PC-9 (cell line): Measurements from ENCODE around the gene ZNF600. TPM values are rescaled to one million over a fixed set of nuclear protein-coding genes. Genes with fewer than 3 reads are reported as not detected.
"Not testable (repeated sequence)": the region's sequence is repeated elsewhere in the genome, so short reads cannot be mapped to it uniquely, and the experiment has no call there.

Experiments used
- Bru-seq: library from RNA; stranded (reverse); fragments of 400-500 nt; gene quantifications from one replicate; lab custom pipeline; 2021; lab: Mats Ljungman, UMichigan
- BruChase-seq, 2 experiments: library from RNA; stranded (reverse); fragments of 400-500 nt; gene quantifications; one replicate each; lab custom pipeline; 2021; lab: Mats Ljungman, UMichigan
- BruUV-seq: library from RNA; stranded (reverse); fragments of 400-500 nt; replicated peaks from 2 replicates; lab custom pipeline; 2021; lab: Mats Ljungman, UMichigan
- CTCF ChIA-PET: fragments of 300-600 bp; sonication (Branson Sonifier 250); formaldehyde crosslinking; loops from one replicate; lab custom pipeline; 2022; ENCODE audit warnings: antibody characterized with exemption; lab: Charles Lee
- POLR2A ChIA-PET: fragments of 300-600 bp; sonication (Branson Sonifier 250); formaldehyde crosslinking; loops from one replicate; lab custom pipeline; 2022; ENCODE audit warnings: antibody characterized with exemption; ENCODE audit not compliant: unreplicated experiment; lab: Charles Lee
- DNase-seq, 2 experiments: peaks; one replicate each; pipeline versions ENCODE4 v3.0.0 to v3.0.0-alpha.2; 2015 to 2022; ENCODE audit warnings: mixed read lengths in 1 of 2
- H2AFZ ChIP-seq: fragments of 200-600 bp; sonication (generic); 2 replicates; pipeline ENCODE4 v1.8.1; 2017; ENCODE audit warnings: antibody characterized with exemption
- H3F3A ChIP-seq: fragments of 200-600 bp; sonication (generic); 2 replicates; pipeline ENCODE4 v1.8.1; 2017; ENCODE audit warnings: antibody characterized with exemption, mild to moderate bottlenecking, low read depth; ENCODE audit not compliant: insufficient read depth
- H3K27ac ChIP-seq: fragments of 200-600 bp; sonication (generic); 2 replicates; pipeline ENCODE4 v1.6.1; 2016; ENCODE audit warnings: mixed run types
- H3K27me3 ChIP-seq: fragments of 200-600 bp; sonication (generic); 2 replicates; pipeline ENCODE4 v1.6.1; 2016; ENCODE audit warnings: low read depth, mixed run types; ENCODE audit not compliant: insufficient read depth
- H3K36me3 ChIP-seq: fragments of 200-600 bp; sonication (generic); 2 replicates; pipeline ENCODE4 v1.6.1; 2016; ENCODE audit warnings: low read depth, mixed run types
- H3K4me1 ChIP-seq: fragments of 200-600 bp; sonication (generic); replicated peaks from 2 replicates; pipeline ENCODE4 v1.6.1; 2016; ENCODE audit warnings: mixed run types; ENCODE audit not compliant: insufficient read depth
- H3K4me2 ChIP-seq: fragments of 200-600 bp; sonication (generic); 2 replicates; pipeline ENCODE4 v1.6.1; 2017; ENCODE audit warnings: mixed run types
- H3K4me3 ChIP-seq: fragments of 200-600 bp; sonication (generic); 2 replicates; pipeline ENCODE4 v1.6.1; 2016; ENCODE audit warnings: mixed run types
- H3K79me2 ChIP-seq: fragments of 200-600 bp; sonication (generic); 2 replicates; pipeline ENCODE4 v1.6.1; 2017; ENCODE audit warnings: low read depth, mixed run types
- H3K9me2 ChIP-seq: fragments of 200-600 bp; sonication (generic); 2 replicates; pipeline ENCODE4 v1.8.1; 2017; ENCODE audit warnings: mild to moderate bottlenecking; ENCODE audit not compliant: insufficient read depth
- H3K9me3 ChIP-seq: fragments of 200-600 bp; sonication (generic); 2 replicates; pipeline ENCODE4 v1.8.1; 2016; ENCODE audit warnings: low read depth; ENCODE audit not compliant: insufficient read depth
- H4K20me1 ChIP-seq: fragments of 200-600 bp; sonication (generic); 2 replicates; pipeline ENCODE4 v1.8.1; 2017; ENCODE audit not compliant: insufficient read depth
- intact Hi-C: fragments of 100-400 bp; cut with micrococcal nuclease; formaldehyde crosslinking; loops from one replicate; pipeline ENCODE4 v1.10.0; 2022; ENCODE audit not compliant: unreplicated experiment
- long read RNA-seq: library from polyadenylated mRNA; stranded (forward); transcript quantifications from one replicate; pipeline ENCODE4 v2.0.0, GENCODE V29; 2022
- total RNA-seq: library from RNA; stranded (reverse); gene quantifications from 2 replicates; pipeline ENCODE4 v1.2.3, GENCODE V29; 2021
- TF ChIP-seq, protein P1 (sequence below): fragments of 200-600 bp; sonication (generic); conservative IDR thresholded peaks from 2 replicates; pipeline ENCODE4 v1.6.1; 2017; ENCODE audit warnings: mixed run types, antibody characterized with exemption, mild to moderate bottlenecking, moderate library complexity

ZNF600 gene
- total RNA-seq: 21.4 and 27.9 TPM in 2 replicates
- Bru-seq, nascent RNA: percentile 69 among the genes with signal in this experiment
- percentile 69 among the genes with signal in this experiment for BruChase-seq, experiment 1, labeled RNA remaining after a 2-hour chase
- BruChase-seq, experiment 2, labeled RNA remaining after a 6-hour chase: percentile 72 among the genes with signal in this experiment
- long read RNA-seq, transcript ZNF600-202 (3 exons, 506 nt): major isoform, 7 of 28 reads
- long read RNA-seq, partial matches to known transcripts: 2 of 28 reads
- long read RNA-seq, other reads (novel, unspliced or antisense): 16 of 28 reads

DNA sequence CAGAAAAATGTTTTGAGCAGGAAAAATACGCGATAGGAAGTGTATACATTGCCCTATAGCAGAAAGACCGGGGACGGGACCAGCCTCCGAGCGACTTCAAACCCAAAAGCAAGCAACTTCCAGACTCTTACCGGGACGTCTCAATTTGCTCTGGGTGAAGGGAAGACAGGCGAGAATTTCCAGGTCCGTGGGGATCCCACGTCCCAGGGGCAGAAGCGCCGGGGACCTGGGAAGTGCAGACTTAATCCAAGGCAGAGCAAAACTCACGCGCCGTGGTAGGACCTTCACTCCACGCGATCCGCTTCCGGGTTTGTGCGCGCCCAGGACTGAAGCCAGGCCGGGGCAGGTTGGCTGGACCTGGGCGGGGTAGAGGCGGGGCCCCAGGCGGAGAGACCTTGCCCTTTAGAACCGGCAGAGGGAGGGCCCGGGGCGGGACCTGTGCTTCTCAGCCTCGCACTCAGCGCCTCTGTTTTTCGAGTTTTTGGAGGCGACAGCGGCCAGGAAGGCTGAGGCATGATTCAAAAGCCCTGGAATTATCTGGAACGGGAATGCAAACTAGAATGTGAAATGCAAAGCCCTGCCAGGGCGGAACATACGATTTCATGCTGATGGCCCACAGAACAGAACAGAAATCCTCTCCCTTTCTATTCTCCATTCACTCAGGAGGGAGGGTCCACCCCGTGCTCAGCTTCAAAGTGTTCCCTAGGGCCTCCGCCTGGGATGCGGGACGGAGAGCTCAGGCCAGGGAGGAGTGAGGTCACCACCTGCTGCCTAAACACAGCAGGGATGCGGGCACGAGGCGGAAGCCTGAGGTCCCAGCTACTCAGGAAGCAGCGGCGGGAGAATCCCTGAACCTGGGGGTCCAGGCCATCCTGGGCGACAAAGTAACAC is at the start of gene ZNF600:
Gene ZNF600, minus strand, starts transcription at position 328 of the 891 bp plus-strand sequence. CDS start 7,903 bp downstream, outside the sequence.
- H3K79me2 ChIP-seq: peaks cover 13% of the 10 kb centered on the region
- peak within 1 kb of the TSS; percentile 94 for H3K4me2 ChIP-seq
- CTCF ChIA-PET: interaction anchor here (0.6 kb wide), 1 partner anchor 583 kb away, joined by 4 read pairs; no protein-coding TSS in a partner anchor
- H3K4me1 ChIP-seq, H3K36me3 ChIP-seq, H3K27ac ChIP-seq, H3K9me3 ChIP-seq, H3K9me2 ChIP-seq, BruUV-seq, H3K27me3 ChIP-seq, POLR2A ChIA-PET, H4K20me1 ChIP-seq, H3F3A ChIP-seq: not testable (repeated sequence)
- TF ChIP-seq, protein P1, sequence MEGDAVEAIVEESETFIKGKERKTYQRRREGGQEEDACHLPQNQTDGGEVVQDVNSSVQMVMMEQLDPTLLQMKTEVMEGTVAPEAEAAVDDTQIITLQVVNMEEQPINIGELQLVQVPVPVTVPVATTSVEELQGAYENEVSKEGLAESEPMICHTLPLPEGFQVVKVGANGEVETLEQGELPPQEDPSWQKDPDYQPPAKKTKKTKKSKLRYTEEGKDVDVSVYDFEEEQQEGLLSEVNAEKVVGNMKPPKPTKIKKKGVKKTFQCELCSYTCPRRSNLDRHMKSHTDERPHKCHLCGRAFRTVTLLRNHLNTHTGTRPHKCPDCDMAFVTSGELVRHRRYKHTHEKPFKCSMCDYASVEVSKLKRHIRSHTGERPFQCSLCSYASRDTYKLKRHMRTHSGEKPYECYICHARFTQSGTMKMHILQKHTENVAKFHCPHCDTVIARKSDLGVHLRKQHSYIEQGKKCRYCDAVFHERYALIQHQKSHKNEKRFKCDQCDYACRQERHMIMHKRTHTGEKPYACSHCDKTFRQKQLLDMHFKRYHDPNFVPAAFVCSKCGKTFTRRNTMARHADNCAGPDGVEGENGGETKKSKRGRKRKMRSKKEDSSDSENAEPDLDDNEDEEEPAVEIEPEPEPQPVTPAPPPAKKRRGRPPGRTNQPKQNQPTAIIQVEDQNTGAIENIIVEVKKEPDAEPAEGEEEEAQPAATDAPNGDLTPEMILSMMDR: peak; percentile 36; the same call in 1 of the 2 replicates
- intact Hi-C loops: loop anchor here (5.0 kb wide), 1 partner anchor 136 kb away; the partner anchor contains the start of gene ZNF888
- peak; percentile 73 to 85 for DNase-seq
- peak within 1 kb of the TSS; percentile 99 for H3K4me3 ChIP-seq
- H2AFZ ChIP-seq: peak within 1 kb of the TSS; percentile 98

DNA sequence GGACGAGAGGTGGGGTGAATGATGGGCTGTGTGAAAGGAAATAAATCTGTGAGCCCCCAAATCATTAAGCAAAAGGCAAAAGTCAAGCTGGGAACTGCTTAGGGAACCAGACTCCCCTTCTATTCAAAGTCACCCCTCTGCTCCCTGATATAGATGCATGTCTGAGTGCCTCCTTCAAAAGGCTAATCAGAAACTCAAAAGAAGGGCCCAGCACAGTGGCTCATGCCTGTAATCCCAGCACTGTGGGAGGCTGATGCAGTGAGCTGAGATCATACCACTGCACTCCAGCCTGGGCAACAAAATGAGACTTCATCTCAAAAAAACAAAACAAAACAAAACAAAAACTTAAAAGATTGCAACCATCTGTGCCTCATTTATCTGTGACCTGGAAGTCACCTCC is 47.7 kb upstream of the ZNF600 start:
- H3K4me1 ChIP-seq, intact Hi-C loops, H3K4me2 ChIP-seq, CTCF ChIA-PET, H3K27me3 ChIP-seq, H3F3A ChIP-seq, H2AFZ ChIP-seq, H3K9me2 ChIP-seq, BruUV-seq, H4K20me1 ChIP-seq, H3K79me2 ChIP-seq, DNase-seq, POLR2A ChIA-PET, H3K27ac ChIP-seq, H3K4me3 ChIP-seq: not testable (repeated sequence)
- Histone ChIP-seq H3K9me3 (peaks cover 20% of the 10 kb centered on the region), H3K36me3 (peaks cover 12% of the 10 kb centered on the region; the same call in 1 of the 2 replicates)

DNA sequence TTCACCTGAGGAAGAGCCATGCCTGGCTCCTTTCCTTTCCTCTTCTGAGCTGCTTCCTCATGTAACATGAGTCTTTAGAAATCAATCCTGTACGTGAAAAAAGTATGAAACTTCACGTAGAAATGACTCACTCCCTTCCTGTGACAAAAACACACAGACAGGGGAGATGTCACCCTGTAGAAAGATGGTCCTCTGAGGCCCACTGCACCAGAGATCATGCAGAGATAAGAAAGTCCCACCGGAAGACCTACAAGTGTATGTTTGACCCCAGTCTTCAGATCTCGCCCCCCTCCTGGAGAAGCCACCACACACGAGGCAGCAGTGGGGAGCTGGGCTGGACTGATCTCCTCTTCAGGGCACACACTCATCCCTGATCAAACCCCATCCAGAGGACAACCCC is 47.0 kb upstream of the ZNF600 start:
- H4K20me1 ChIP-seq, CTCF ChIA-PET, H3K9me2 ChIP-seq, H3F3A ChIP-seq, H3K4me1 ChIP-seq, POLR2A ChIA-PET, H3K27ac ChIP-seq, H3K27me3 ChIP-seq, H3K36me3 ChIP-seq, BruUV-seq, DNase-seq, intact Hi-C loops, H3K4me3 ChIP-seq, H3K4me2 ChIP-seq, H3K79me2 ChIP-seq, H2AFZ ChIP-seq: not testable (repeated sequence)
- peaks cover 13% of the 10 kb centered on the region for H3K9me3 ChIP-seq

DNA sequence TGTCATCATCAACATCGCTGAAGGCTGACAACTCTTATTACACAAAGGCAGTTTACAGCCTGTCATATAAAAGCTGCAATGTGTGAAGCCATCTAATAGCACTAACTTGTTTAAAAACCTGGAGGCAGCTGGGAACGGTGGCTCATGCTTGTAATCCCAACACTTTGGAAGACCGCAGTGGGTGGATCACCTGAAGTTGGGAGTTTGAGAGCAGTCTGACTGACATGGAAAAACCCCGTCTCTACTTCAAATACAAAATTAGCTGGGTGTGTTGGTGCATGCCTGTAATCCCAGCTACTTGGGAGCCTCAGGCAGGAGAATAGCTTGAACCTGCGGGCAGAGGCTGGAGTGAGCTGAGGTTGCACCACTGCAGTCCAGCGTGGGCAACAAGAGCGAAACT is 43.3 kb upstream of the ZNF600 start:
- POLR2A ChIA-PET, H3K36me3 ChIP-seq, H3K4me2 ChIP-seq, CTCF ChIA-PET, BruUV-seq, H2AFZ ChIP-seq, H3F3A ChIP-seq, DNase-seq, H3K27ac ChIP-seq, H3K9me2 ChIP-seq, H4K20me1 ChIP-seq, H3K27me3 ChIP-seq, H3K4me1 ChIP-seq, intact Hi-C loops, H3K4me3 ChIP-seq, H3K79me2 ChIP-seq: not testable (repeated sequence)
- H3K9me3 ChIP-seq: peaks cover 11% of the 10 kb centered on the region; the same call in 1 of the 2 replicates
